Bronchial epithelial cell (primary cell): Measurements from ENCODE around the gene CITED1. TPM values are rescaled to one million over a fixed set of nuclear protein-coding genes. Genes with fewer than 3 reads are reported as not detected.

Experiments
- DNase-seq: peaks from one replicate; pipeline ENCODE4 v3.0.0-alpha.2; 2010; ENCODE audit warnings: low read depth
- FAIRE-seq: peaks from 2 replicates; lab custom pipeline; 2011; peaks lifted over from hg19 to GRCh38; lab: Jason Lieb, UNC
- H3K27me3 ChIP-seq: 2 replicates; pipeline ENCODE4 v1.5.1; 2011; ENCODE audit warnings: low read length; ENCODE audit not compliant: control insufficient read depth, insufficient read depth
- H3K36me3 ChIP-seq: 2 replicates; pipeline ENCODE4 v1.5.1; 2011; ENCODE audit warnings: low read length; ENCODE audit not compliant: control insufficient read depth, insufficient read depth
- H3K4me3 ChIP-seq: 2 replicates; pipeline ENCODE4 v1.5.1; 2011; ENCODE audit warnings: mild to moderate bottlenecking, low read depth, low read length, control low read depth
- CTCF ChIP-seq: IDR thresholded peaks from 2 replicates; pipeline ENCODE4 v1.5.1; 2011; ENCODE audit warnings: mild to moderate bottlenecking, moderate library complexity, low read length, control low read depth, inconsistent platforms; ENCODE audit not compliant: insufficient read depth, severe bottlenecking
- total RNA-seq: library from RNA; depleted of rRNA; stranded (reverse); fragments of >200 nt; gene quantifications from 2 replicates; pipeline ENCODE4 v1.2.1, GENCODE V29; 2014

Gene CITED1
- total RNA-seq, 1 donor from 2014 or later, result not detected

- no peak for DNase-seq
- Histone ChIP-seq H3K27me3 (no peaks in the 10 kb centered on the region), H3K36me3 (no peaks in the 10 kb centered on the region), H3K4me3 (no peak overlapping the region)
- no peak for FAIRE-seq
- TF ChIP-seq CTCF, result no peak
These were observed 23.4 kb downstream of the CITED1 start for GRCh38 chrX:72282302-72282701.

GRCh38 chrX:72280321-72280845 lies 25.3 kb downstream of the CITED1 start:
- TF ChIP-seq CTCF, result no peak

GRCh38 chrX:72276478-72276953 lies 29.2 kb downstream of the CITED1 start:
- H3K36me3 ChIP-seq, result peaks cover 8% of the 10 kb centered on the region
- no peaks in the 10 kb centered on the region for H3K27me3 ChIP-seq
- no peak for FAIRE-seq
- H3K4me3 ChIP-seq, result peak overlapping the region; percentile 79
- TF ChIP-seq CTCF, result no peak
- no peak for DNase-seq

More at GRCh38 chrX:72280321-72280845, 25.3 kb downstream of the CITED1 start:
- FAIRE-seq (peak; percentile 50), DNase-seq (peak; percentile 75)
- Histone ChIP-seq H3K36me3 (no peaks in the 10 kb centered on the region), H3K4me3 (no peak overlapping the region), H3K27me3 (no peaks in the 10 kb centered on the region)

GRCh38 chrX:72274526-72274925 lies 31.2 kb downstream of the CITED1 start:
- peaks cover 9% of the 10 kb centered on the region for H3K36me3 ChIP-seq

GRCh38 chrX:72273718-72274117 lies 32.0 kb downstream of the CITED1 start:
- Histone ChIP-seq H3K4me3 (no peak overlapping the region), H3K27me3 (no peaks in the 10 kb centered on the region), H3K36me3 (peaks cover 9% of the 10 kb centered on the region)
- DNase-seq (no peak), FAIRE-seq (no peak)
- TF ChIP-seq CTCF, result no peak

More at GRCh38 chrX:72274526-72274925, 31.2 kb downstream of the CITED1 start:
- FAIRE-seq (no peak), DNase-seq (no peak)
- no peaks in the 10 kb centered on the region for H3K27me3 ChIP-seq
- TF ChIP-seq CTCF, result no peak
- H3K4me3 ChIP-seq, result no peak overlapping the region

- Histone ChIP-seq H3K36me3 (peaks cover 9% of the 10 kb centered on the region), H3K4me3 (no peak overlapping the region), H3K27me3 (no peaks in the 10 kb centered on the region)
- peak; percentile 81 for DNase-seq
- no peak for TF ChIP-seq CTCF
- FAIRE-seq, result no peak
These were observed 32.8 kb downstream of the CITED1 start for GRCh38 chrX:72272868-72273267.
